ENCODE measurements around the gene RBM17. TPM values are rescaled to one million over a fixed set of nuclear protein-coding genes. Genes with fewer than 3 reads are reported as not detected.

The RBM17 gene
- total RNA-seq, 2 donors from 2014 or later = 54.5 to 57.0 TPM

GRCh38 chr10:6108631-6109443 is 20.0 kb downstream of the RBM17 start:
- TF ChIP-seq CTCF (IDR thresholded peaks at IDR 0.05) (peak; percentile 48 to 85 (median 76)), POLR2A (IDR thresholded peaks at IDR 0.05) (no peak)
- intact Hi-C loops (cut with DNase I) = loop anchor here (5.0 kb wide), 1 partner anchor 293 kb away; no protein-coding TSS in a partner anchor
- no peaks in the 10 kb centered on the region for H3K4me1 ChIP-seq
- no peaks in the 10 kb centered on the region for H3K27me3 ChIP-seq
- H3K9me3 ChIP-seq = no peaks in the 10 kb centered on the region
- DNase-seq (peak in 1 of 4 donors; percentile 21), ATAC-seq (no peak)
- 42 to 44% methylated on average over 12 of the region's 12 CpGs for WGBS, 2 donors
- H3K27ac ChIP-seq = no peak overlapping the region
- H3K36me3 ChIP-seq (replicated peaks in 1 of 2; ENCODE audit: insufficient read depth in 1 of 2, low read depth in 2 of 2) = peaks cover 0 to 27% of the 10 kb centered on the region in 2 donors
- no peak overlapping the region for H3K4me3 ChIP-seq

GRCh38 chr10:6109444-6109775 is 20.6 kb downstream of the RBM17 start:
- Histone ChIP-seq H3K9me3 (no peaks in the 10 kb centered on the region), H3K27ac (no peak overlapping the region), H3K36me3 (replicated peaks in 1 of 2; ENCODE audit: insufficient read depth in 1 of 2, low read depth in 2 of 2) (peaks cover 0 to 29% of the 10 kb centered on the region in 2 donors), H3K4me1 (no peaks in the 10 kb centered on the region), H3K27me3 (no peaks in the 10 kb centered on the region), H3K4me3 (no peak overlapping the region)
- TF ChIP-seq POLR2A (IDR thresholded peaks at IDR 0.05) (no peak), CTCF (IDR thresholded peaks at IDR 0.05) (no peak)
- intact Hi-C loops (cut with DNase I) = loop anchor here (5.0 kb wide), 1 partner anchor 293 kb away; no protein-coding TSS in a partner anchor
- DNase-seq = no peak
- 67 to 71% methylated on average over 7 of the region's 7 CpGs for WGBS, 2 donors
- ATAC-seq = no peak

- Histone ChIP-seq H3K4me1 (peaks cover 7% of the 10 kb centered on the region), H3K36me3 (replicated peaks in 1 of 2; ENCODE audit: insufficient read depth in 1 of 2, low read depth in 2 of 2) (peaks cover 0 to 32% of the 10 kb centered on the region in 2 donors), H3K9me3 (no peaks in the 10 kb centered on the region), H3K27me3 (no peaks in the 10 kb centered on the region), H3K27ac (no peak overlapping the region), H3K4me3 (no peak overlapping the region)
- intact Hi-C loops (cut with DNase I) = no loop called here
- 74 to 75% methylated on average over 5 of the region's 5 CpGs for WGBS, 2 donors
- ATAC-seq (no peak), DNase-seq (no peak)
- TF ChIP-seq CTCF (IDR thresholded peaks at IDR 0.05) (no peak), POLR2A (IDR thresholded peaks at IDR 0.05) (no peak)
Measured at GRCh38 chr10:6110136-6110535, 21.3 kb downstream of the RBM17 start.

- ATAC-seq (no peak), DNase-seq (no peak)
- no peaks in the 10 kb centered on the region for H3K9me3 ChIP-seq
- TF ChIP-seq CTCF (IDR thresholded peaks at IDR 0.05) (no peak), POLR2A (IDR thresholded peaks at IDR 0.05) (no peak)
- peaks cover 0 to 33% of the 10 kb centered on the region in 2 donors for H3K36me3 ChIP-seq (replicated peaks in 1 of 2; ENCODE audit: insufficient read depth in 1 of 2, low read depth in 2 of 2)
- no peaks in the 10 kb centered on the region for H3K27me3 ChIP-seq
- peaks cover 7% of the 10 kb centered on the region for H3K4me1 ChIP-seq
- H3K27ac ChIP-seq = no peak overlapping the region
- H3K4me3 ChIP-seq = no peak overlapping the region
- WGBS, 2 donors = 50 to 66% methylated on average over 5 to 6 of the region's 6 CpGs
- intact Hi-C loops (cut with DNase I) = no loop called here
Measured at GRCh38 chr10:6112893-6113292, 24.1 kb downstream of the RBM17 start.

GRCh38 chr10:6114299-6114698 is 25.5 kb downstream of the RBM17 start:
- ATAC-seq (no peak), DNase-seq (no peak)
- no peaks in the 10 kb centered on the region for H3K9me3 ChIP-seq
- no peak overlapping the region for H3K4me3 ChIP-seq
- WGBS, 2 donors = 90 to 91% methylated on average over 4 of the region's 4 CpGs
- intact Hi-C loops (cut with DNase I) = no loop called here
- H3K27ac ChIP-seq = no peak overlapping the region
- H3K4me1 ChIP-seq = peaks cover 9% of the 10 kb centered on the region
- no peaks in the 10 kb centered on the region for H3K27me3 ChIP-seq
- TF ChIP-seq POLR2A (IDR thresholded peaks at IDR 0.05) (no peak), CTCF (IDR thresholded peaks at IDR 0.05) (no peak)
- peaks cover 0 to 33% of the 10 kb centered on the region in 2 donors for H3K36me3 ChIP-seq (replicated peaks in 1 of 2; ENCODE audit: insufficient read depth in 1 of 2, low read depth in 2 of 2)
